Activated T-cell treated with anti-CD3 and anti-CD28 coated beads, Interleukin-2, amount 50 U/mL, for 4 hours (primary cell): ENCODE results near the gene GUCY2C. TPM values are rescaled to one million over a fixed set of nuclear protein-coding genes. Genes with fewer than 3 reads are reported as not detected.
"Not testable (repeated sequence)": the region's sequence is repeated elsewhere in the genome, so short reads cannot be mapped to it uniquely, and the experiment has no call there.

ENCODE experiments used
- ATAC-seq, 2 donors: fragments of 200-7000 bp; cut with Tn5 transposase; one replicate each; pipeline ENCODE4 v1.10.0; 2021
- DNase-seq: peaks from one replicate; pipeline ENCODE4 v3.0.0-alpha.2; 2020
- H3K27me3 Mint-ChIP-seq: one replicate; pipeline ENCODE4 v1.8.0; 2021; ENCODE audit warnings: low read depth, mixed read lengths
- H3K36me3 Mint-ChIP-seq: one replicate; pipeline ENCODE4 v1.8.0; 2022; ENCODE audit warnings: mixed read lengths; ENCODE audit not compliant: insufficient read depth
- H3K4me1 Mint-ChIP-seq: one replicate; pipeline ENCODE4 v1.8.0; 2021; ENCODE audit warnings: low read depth, mixed read lengths
- H3K4me3 Mint-ChIP-seq: one replicate; pipeline ENCODE4 v1.8.0; 2021; ENCODE audit warnings: mild to moderate bottlenecking, moderate library complexity, mixed read lengths
- H3K9me3 Mint-ChIP-seq: one replicate; pipeline ENCODE4 v1.8.0; 2021; ENCODE audit warnings: mixed read lengths
- total RNA-seq, 3 donors: library from RNA; stranded (reverse); gene quantifications; one replicate each; pipeline ENCODE4 v1.2.1, GENCODE V29; 2021

GUCY2C gene
- total RNA-seq, 3 donors from 2014 or later, result not detected

- Mint-ChIP-seq H3K4me3 (no peak overlapping the region), H3K9me3 (no peaks in the 10 kb centered on the region), H3K36me3 (no peaks in the 10 kb centered on the region), H3K4me1 (no peaks in the 10 kb centered on the region), H3K27me3 (peaks cover 20% of the 10 kb centered on the region)
- ATAC-seq (no peak), DNase-seq (no peak)
Measured at GRCh38 chr12:14695715-14696141, 671 bp downstream of the GUCY2C start.

DNA sequence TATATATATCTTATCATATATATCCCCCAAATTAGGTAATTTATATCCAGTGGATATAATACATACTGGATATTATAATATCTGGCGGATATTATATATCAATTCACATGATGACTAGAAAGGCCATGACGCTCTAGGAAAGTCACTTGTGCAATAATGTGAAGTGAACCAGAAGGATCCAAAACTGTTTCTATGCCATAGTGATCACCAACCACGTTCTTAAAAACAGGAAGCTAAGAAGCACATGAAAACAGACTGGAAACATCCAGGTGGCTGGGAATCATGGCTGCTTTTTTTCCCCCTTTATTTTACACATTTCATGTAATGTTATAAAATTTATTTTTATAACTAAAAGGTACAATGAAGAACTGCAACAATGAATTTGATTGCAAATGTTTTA is 1.4 kb downstream of the GUCY2C start:
- Mint-ChIP-seq H3K4me3 (no peak overlapping the region), H3K27me3 (peaks cover 20% of the 10 kb centered on the region), H3K4me1 (no peaks in the 10 kb centered on the region), H3K36me3 (no peaks in the 10 kb centered on the region), H3K9me3 (no peaks in the 10 kb centered on the region)
- DNase-seq, result no peak
- no peak for ATAC-seq

DNA sequence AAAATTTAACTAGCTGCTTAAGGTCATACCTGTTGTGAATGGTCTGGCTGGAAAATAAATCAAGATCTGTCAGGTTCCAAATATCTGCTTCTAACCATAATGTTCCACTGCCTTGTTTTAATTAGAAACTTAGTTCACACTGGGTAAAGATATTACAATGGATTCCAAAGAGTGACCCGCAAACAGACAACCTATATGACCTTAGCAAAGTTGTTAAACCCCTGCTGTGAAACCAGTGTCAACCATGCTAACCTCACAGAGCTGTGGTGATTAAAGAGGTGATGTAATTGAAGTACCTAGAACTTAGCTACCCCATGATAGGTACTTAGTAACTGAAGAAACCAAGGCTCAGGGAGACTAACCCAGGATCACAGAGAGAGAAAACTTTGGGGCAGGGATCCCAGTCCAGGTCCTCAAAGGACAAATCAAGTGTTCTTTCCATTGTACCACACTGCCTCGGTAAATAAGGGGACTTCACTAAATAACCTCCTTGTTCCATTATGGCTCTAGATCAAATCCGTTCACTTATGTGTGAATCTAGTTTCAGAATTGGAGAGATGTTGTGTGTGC is 2.2 kb downstream of the GUCY2C start:
- DNase-seq (no peak), ATAC-seq (no peak)
- Mint-ChIP-seq H3K27me3 (peaks cover 20% of the 10 kb centered on the region), H3K4me3 (no peak overlapping the region), H3K36me3 (no peaks in the 10 kb centered on the region), H3K4me1 (no peaks in the 10 kb centered on the region), H3K9me3 (no peaks in the 10 kb centered on the region)

DNA sequence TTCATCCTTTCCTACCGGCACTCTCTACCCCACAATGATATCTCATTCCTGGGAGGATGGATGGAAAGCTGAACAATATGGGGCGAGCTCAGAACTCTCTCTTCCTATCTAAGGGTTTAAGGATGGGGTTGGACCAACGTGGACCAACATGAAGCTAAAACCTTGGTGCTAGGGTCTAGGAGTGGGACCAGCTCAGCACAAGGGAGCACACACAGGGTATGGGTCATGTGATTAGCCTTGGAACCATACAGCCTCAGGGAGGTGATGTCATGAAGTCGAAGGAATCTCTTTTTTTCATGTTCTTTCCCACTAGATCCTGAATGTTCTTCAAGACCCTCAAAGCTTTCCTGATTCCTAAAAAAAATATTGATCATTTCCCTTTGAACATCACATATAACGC is 3.3 kb downstream of the GUCY2C start:
- Mint-ChIP-seq H3K4me1 (no peaks in the 10 kb centered on the region), H3K36me3 (no peaks in the 10 kb centered on the region), H3K9me3 (no peaks in the 10 kb centered on the region), H3K4me3 (no peak overlapping the region), H3K27me3 (peaks cover 18% of the 10 kb centered on the region)
- DNase-seq, result no peak
- no peak for ATAC-seq

- no peaks in the 10 kb centered on the region for H3K9me3 Mint-ChIP-seq
- H3K36me3 Mint-ChIP-seq, result no peaks in the 10 kb centered on the region
- H3K4me1 Mint-ChIP-seq, result no peaks in the 10 kb centered on the region
- H3K27me3 Mint-ChIP-seq, result peaks cover 13% of the 10 kb centered on the region
- no peak for ATAC-seq
- H3K4me3 Mint-ChIP-seq, result no peak overlapping the region
- no peak for DNase-seq
Measured at GRCh38 chr12:14691560-14691959, 4.8 kb downstream of the GUCY2C start.

DNA sequence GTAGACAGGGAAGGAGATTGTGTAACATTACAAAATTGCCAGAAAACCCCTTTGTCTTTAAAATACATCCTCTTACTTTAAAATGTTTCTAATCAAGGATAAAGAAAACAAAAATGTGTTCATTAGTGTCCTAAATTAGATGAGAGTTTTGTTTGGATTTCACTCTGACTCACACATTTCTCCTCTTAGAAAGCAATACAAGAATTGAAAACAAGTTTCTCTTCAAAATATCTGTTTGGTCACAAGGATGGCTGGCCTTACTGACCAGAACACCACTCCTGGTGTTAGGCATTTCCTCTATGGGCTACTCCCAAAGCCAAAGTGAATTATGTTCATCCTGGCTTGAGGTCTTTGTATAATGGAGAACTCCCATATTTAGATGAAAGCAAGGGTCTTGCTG is 6.4 kb downstream of the GUCY2C start:
- no peaks in the 10 kb centered on the region for H3K36me3 Mint-ChIP-seq
- ATAC-seq (no peak), DNase-seq (no peak)
- no peaks in the 10 kb centered on the region for H3K9me3 Mint-ChIP-seq
- peaks cover 10% of the 10 kb centered on the region for H3K27me3 Mint-ChIP-seq
- H3K4me1 Mint-ChIP-seq, result no peaks in the 10 kb centered on the region
- H3K4me3 Mint-ChIP-seq, result no peak overlapping the region

DNA sequence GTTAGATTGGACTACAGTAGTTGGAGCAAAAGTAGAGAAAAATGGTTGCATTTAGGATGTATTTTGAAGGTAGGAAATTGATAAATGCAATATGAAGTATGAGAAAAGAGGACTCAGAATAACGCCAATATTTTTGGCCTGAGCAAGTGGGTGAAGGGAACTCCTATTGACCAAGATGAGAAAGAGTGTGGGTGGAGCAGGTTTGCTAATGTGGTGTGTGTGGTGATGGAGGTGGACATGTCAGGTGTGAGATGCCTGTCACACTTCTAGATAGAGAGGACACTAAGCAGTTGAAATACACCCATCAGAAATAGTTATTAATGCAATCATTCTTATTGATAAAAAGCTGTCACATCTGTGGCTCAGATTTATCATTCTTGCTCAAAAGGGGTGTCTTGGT is 7.3 kb downstream of the GUCY2C start:
- H3K36me3 Mint-ChIP-seq, result no peaks in the 10 kb centered on the region
- ATAC-seq (no peak), DNase-seq (no peak)
- no peaks in the 10 kb centered on the region for H3K9me3 Mint-ChIP-seq
- H3K4me3 Mint-ChIP-seq, result no peak overlapping the region
- no peaks in the 10 kb centered on the region for H3K4me1 Mint-ChIP-seq
- peaks cover 6% of the 10 kb centered on the region for H3K27me3 Mint-ChIP-seq

GRCh38 chr12:14682231-14682630 is 14.2 kb downstream of the GUCY2C start:
- not testable (repeated sequence) for H3K4me1 Mint-ChIP-seq, H3K9me3 Mint-ChIP-seq

DNA sequence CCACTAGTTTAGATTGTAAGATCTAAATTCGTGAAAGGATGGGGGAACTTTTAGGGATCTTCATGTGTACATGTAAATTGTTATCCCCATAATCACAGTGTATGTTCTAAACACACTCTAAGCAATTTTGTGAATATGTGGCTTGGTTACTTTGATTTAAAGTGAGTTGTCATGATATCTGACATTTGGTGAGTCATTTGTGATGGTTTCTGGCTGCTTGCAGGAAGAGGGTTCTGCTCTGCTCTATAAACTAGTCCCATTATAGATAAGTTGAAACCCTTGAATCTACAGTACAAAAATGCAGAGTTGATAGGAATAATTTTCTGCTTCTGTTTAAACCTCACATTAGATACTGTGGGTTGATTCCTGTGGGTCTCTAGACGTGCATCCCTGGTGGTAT is 14.8 kb downstream of the GUCY2C start:
- DNase-seq (no peak), ATAC-seq (no peak)
- Mint-ChIP-seq H3K27me3 (no peaks in the 10 kb centered on the region), H3K4me1 (no peaks in the 10 kb centered on the region), H3K36me3 (no peaks in the 10 kb centered on the region), H3K4me3 (no peak overlapping the region), H3K9me3 (no peaks in the 10 kb centered on the region)

More at GRCh38 chr12:14682231-14682630, 14.2 kb downstream of the GUCY2C start:
- H3K36me3 Mint-ChIP-seq, H3K27me3 Mint-ChIP-seq, DNase-seq, ATAC-seq, H3K4me3 Mint-ChIP-seq: not testable (repeated sequence)

GRCh38 chr12:14681190-14681589 is 15.2 kb downstream of the GUCY2C start:
- Mint-ChIP-seq H3K27me3 (no peaks in the 10 kb centered on the region), H3K4me1 (no peaks in the 10 kb centered on the region), H3K36me3 (no peaks in the 10 kb centered on the region), H3K9me3 (no peaks in the 10 kb centered on the region), H3K4me3 (no peak overlapping the region)
- ATAC-seq (no peak), DNase-seq (no peak)

- Mint-ChIP-seq H3K4me3 (no peak overlapping the region), H3K9me3 (no peaks in the 10 kb centered on the region), H3K36me3 (no peaks in the 10 kb centered on the region), H3K27me3 (peaks cover 9% of the 10 kb centered on the region), H3K4me1 (no peaks in the 10 kb centered on the region)
- no peak for DNase-seq
- no peak for ATAC-seq
Measured at GRCh38 chr12:14678547-14679150, 17.8 kb downstream of the GUCY2C start.

GRCh38 chr12:14668591-14668990 is 27.8 kb downstream of the GUCY2C start:
- Mint-ChIP-seq H3K27me3 (peaks cover 10% of the 10 kb centered on the region), H3K4me3 (no peak overlapping the region), H3K4me1 (peaks cover 5% of the 10 kb centered on the region), H3K36me3 (no peaks in the 10 kb centered on the region), H3K9me3 (no peaks in the 10 kb centered on the region)
- DNase-seq (no peak), ATAC-seq (no peak)

- H3K27me3 Mint-ChIP-seq, result peaks cover 8% of the 10 kb centered on the region
- ATAC-seq, result no peak
- H3K9me3 Mint-ChIP-seq, result no peaks in the 10 kb centered on the region
- H3K36me3 Mint-ChIP-seq, result no peaks in the 10 kb centered on the region
- no peak for DNase-seq
- peaks cover 5% of the 10 kb centered on the region for H3K4me1 Mint-ChIP-seq
- no peak overlapping the region for H3K4me3 Mint-ChIP-seq
Measured at GRCh38 chr12:14665354-14666348, 30.7 kb downstream of the GUCY2C start.

DNA sequence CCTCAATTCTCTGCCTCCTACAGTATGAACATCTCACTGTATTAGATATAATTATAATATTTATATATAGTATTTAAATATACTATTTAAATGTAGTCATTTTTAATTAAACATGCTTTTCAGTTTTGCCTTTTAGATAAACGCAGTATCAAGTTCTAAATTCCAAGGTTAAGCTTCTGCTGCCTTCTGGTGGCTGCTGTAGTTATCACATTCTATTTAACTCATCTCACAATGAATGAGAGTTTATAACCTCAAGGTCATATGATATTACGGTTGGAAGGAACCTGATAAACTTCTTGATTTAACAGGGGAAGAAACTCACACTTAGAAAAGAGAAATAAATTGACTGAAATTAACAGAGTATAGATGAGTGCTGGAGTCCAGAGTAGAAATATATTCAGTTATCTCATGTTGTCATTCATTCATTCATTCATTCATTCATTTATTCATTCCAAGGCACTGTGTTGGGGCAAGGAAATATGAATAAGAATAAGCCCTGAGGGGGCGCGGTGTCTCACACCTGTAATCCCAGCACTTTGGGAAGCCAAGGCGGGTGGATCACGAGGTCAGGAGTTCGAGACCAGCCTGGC is 31.9 kb downstream of the GUCY2C start:
- no peak for ATAC-seq
- Mint-ChIP-seq H3K27me3 (peaks cover 8% of the 10 kb centered on the region), H3K4me1 (peaks cover 5% of the 10 kb centered on the region), H3K36me3 (no peaks in the 10 kb centered on the region), H3K9me3 (no peaks in the 10 kb centered on the region), H3K4me3 (no peak overlapping the region)
- DNase-seq, result peak; percentile 24
